Endodermal cell (in vitro differentiated cells): ENCODE measurements around the gene HEY2. TPM values are rescaled to one million over a fixed set of nuclear protein-coding genes. Genes with fewer than 3 reads are reported as not detected.

Experiments
- DNase-seq: peaks from one replicate; pipeline ENCODE4 v3.0.0-alpha.2; 2017
- H3K27ac ChIP-seq: 2 replicates; pipeline ENCODE4 v1.5.1; 2013; ENCODE audit warnings: mild to moderate bottlenecking, low read depth, low read length, moderate library complexity
- H3K27me3 ChIP-seq: 2 replicates; pipeline ENCODE4 v1.6.1; 2013; ENCODE audit warnings: mild to moderate bottlenecking, low read length, moderate library complexity; ENCODE audit not compliant: insufficient read depth, control insufficient read depth, poor library complexity, severe bottlenecking
- H3K36me3 ChIP-seq: 2 replicates; pipeline ENCODE4 v1.7.0; 2013; ENCODE audit warnings: mild to moderate bottlenecking, low read length, moderate library complexity; ENCODE audit not compliant: control insufficient read depth, insufficient read depth
- H3K4me1 ChIP-seq: one replicate; pipeline ENCODE4 v1.7.0; 2013; ENCODE audit warnings: low read length; ENCODE audit not compliant: control insufficient read depth, insufficient read depth
- H3K4me3 ChIP-seq: 2 replicates; pipeline ENCODE4 v1.5.1; 2013; ENCODE audit warnings: mild to moderate bottlenecking, low read length, moderate library complexity
- H3K9ac ChIP-seq: 2 replicates; pipeline ENCODE4 v1.6.1; 2013; ENCODE audit warnings: mild to moderate bottlenecking, low read length, moderate library complexity; ENCODE audit not compliant: poor library complexity, severe bottlenecking; ENCODE audit errors: extremely low read depth
- H3K9me3 ChIP-seq: 2 replicates; pipeline ENCODE4 v1.6.1; 2013; ENCODE audit warnings: mild to moderate bottlenecking, low read length, moderate library complexity; ENCODE audit not compliant: control insufficient read depth
- H3K27ac Mint-ChIP-seq: 2 replicates; pipeline ENCODE4 v1.8.0; 2020; ENCODE audit warnings: mixed read lengths
- H3K27me3 Mint-ChIP-seq: 2 replicates; pipeline ENCODE4 v1.8.0; 2021; ENCODE audit warnings: mild to moderate bottlenecking, mixed read lengths; ENCODE audit not compliant: insufficient read depth
- H3K36me3 Mint-ChIP-seq: 2 replicates; pipeline ENCODE4 v1.8.0; 2020; ENCODE audit warnings: low read depth, mixed read lengths
- H3K4me1 Mint-ChIP-seq: 2 replicates; pipeline ENCODE4 v1.8.0; 2020; ENCODE audit warnings: mixed read lengths
- H3K4me3 Mint-ChIP-seq: 2 replicates; pipeline ENCODE4 v1.8.0; 2020; ENCODE audit warnings: mild to moderate bottlenecking, moderate library complexity, mixed read lengths
- H3K9me3 Mint-ChIP-seq: 2 replicates; pipeline ENCODE4 v1.8.0; 2020; ENCODE audit warnings: mild to moderate bottlenecking, mixed read lengths
- WGBS, 2 experiments: methylation state at CpG; one replicate each; pipeline versions ENCODE4 v1.1.5 to v1.1.7; 2013; ENCODE audit warnings: missing lambda C conversion rate in 2 of 2, mixed read lengths in 1 of 2; ENCODE audit not compliant: insufficient coverage in 1 of 2, insufficient read length in 1 of 2; 5-methylcytosine and 5-hydroxymethylcytosine counted together
- total RNA-seq, 2 donors: library from RNA; stranded (reverse); fragmentation: NEBNext Ultra II Directional in 1 of 2; extraction: Animal tissue kit (Norgen Biotek cat#: 25700) in 1 of 2; gene quantifications; 2 replicates in 1 of 2; 3 replicates in 1 of 2; pipeline ENCODE4 v1.2.1, GENCODE V29; 2021
- TF ChIP-seq, protein P1 (sequence below): fragments of 200-600 bp; sonication (generic); conservative IDR thresholded peaks from 2 replicates; pipeline ENCODE4 v1.5.0; 2021; ENCODE audit warnings: antibody characterized with exemption, mild to moderate bottlenecking

Gene HEY2
- total RNA-seq, 2 donors from 2014 or later, result 2.3 to 4.3 TPM

DNA sequence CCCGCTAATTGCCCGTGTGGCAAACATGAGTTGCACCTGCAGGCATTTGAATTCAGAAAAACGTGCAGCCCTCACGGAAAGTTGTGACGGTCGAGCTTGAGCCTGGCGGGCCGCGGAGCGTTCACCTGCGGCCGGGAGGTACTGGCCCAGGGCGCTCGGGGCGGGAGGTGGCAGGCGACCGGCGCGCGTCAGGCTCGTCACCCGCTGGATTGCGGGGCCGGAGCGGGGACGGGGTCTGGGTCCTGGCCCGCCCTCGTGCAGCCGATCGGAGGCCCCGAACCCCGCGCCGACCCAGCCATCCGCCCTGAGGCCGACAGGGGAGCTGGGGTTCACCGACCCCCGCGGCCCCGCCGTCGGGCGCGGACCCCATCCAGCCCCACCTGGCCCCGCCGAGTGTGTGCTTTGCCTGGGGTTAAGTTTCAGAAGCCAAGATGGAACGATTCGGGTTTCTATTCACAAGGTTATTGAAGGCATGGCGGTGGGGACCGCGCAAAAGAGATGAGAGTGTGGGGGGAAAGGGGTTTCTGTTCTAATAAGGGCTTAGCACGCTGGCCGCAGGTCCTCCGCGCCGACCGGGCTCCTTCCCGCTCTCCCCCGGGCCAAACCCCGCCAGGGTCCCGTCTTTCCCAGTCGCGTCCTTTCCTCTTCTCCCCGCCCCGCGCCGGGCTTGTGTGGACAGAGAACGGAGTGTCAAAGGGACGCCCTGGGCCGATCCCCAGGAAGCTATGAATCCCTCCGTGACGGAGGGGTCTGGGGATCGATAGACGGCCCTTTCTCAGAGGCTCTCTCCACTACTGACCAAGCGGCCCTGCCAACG, 1.6 kb upstream of the HEY2 start:
- peak; percentile 84 for DNase-seq
- TF ChIP-seq, protein P1, sequence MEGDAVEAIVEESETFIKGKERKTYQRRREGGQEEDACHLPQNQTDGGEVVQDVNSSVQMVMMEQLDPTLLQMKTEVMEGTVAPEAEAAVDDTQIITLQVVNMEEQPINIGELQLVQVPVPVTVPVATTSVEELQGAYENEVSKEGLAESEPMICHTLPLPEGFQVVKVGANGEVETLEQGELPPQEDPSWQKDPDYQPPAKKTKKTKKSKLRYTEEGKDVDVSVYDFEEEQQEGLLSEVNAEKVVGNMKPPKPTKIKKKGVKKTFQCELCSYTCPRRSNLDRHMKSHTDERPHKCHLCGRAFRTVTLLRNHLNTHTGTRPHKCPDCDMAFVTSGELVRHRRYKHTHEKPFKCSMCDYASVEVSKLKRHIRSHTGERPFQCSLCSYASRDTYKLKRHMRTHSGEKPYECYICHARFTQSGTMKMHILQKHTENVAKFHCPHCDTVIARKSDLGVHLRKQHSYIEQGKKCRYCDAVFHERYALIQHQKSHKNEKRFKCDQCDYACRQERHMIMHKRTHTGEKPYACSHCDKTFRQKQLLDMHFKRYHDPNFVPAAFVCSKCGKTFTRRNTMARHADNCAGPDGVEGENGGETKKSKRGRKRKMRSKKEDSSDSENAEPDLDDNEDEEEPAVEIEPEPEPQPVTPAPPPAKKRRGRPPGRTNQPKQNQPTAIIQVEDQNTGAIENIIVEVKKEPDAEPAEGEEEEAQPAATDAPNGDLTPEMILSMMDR, result no peak
- H3K36me3 Mint-ChIP-seq, result no peaks in the 10 kb centered on the region
- H3K36me3 ChIP-seq, result no peaks in the 10 kb centered on the region
- peaks cover 61% of the 10 kb centered on the region for H3K27me3 ChIP-seq
- H3K9me3 Mint-ChIP-seq, result no peaks in the 10 kb centered on the region
- H3K4me3 ChIP-seq, result peak overlapping the region; percentile 94
- peak overlapping the region; percentile 83 for H3K4me3 Mint-ChIP-seq
- peak overlapping the region; percentile 82 for H3K27ac Mint-ChIP-seq
- 0% methylated on average over 18 to 76 of the region's 76 CpGs for WGBS, 2 experiments
- H3K9ac ChIP-seq, result peak overlapping the region; percentile 27
- H3K4me1 Mint-ChIP-seq, result peaks cover 32% of the 10 kb centered on the region
- peaks cover 27% of the 10 kb centered on the region for H3K27me3 Mint-ChIP-seq
- no peaks in the 10 kb centered on the region for H3K9me3 ChIP-seq
- no peak overlapping the region for H3K27ac ChIP-seq
- H3K4me1 ChIP-seq, result peaks cover 5% of the 10 kb centered on the region

GRCh38 chr6:125748406-125749172, 843 bp upstream of the HEY2 start:
- H3K27me3 Mint-ChIP-seq, result peaks cover 27% of the 10 kb centered on the region
- H3K36me3 Mint-ChIP-seq, result no peaks in the 10 kb centered on the region
- peak overlapping the region; percentile 82 for H3K27ac Mint-ChIP-seq
- no peaks in the 10 kb centered on the region for H3K9me3 Mint-ChIP-seq
- Histone ChIP-seq H3K27me3 (peaks cover 61% of the 10 kb centered on the region), H3K9ac (no peak overlapping the region), H3K9me3 (no peaks in the 10 kb centered on the region), H3K4me3 (peak overlapping the region; percentile 94), H3K4me1 (peaks cover 5% of the 10 kb centered on the region), H3K36me3 (no peaks in the 10 kb centered on the region), H3K27ac (no peak overlapping the region)
- peak overlapping the region; percentile 83 for H3K4me3 Mint-ChIP-seq
- 0 to 1% methylated on average over 21 to 42 of the region's 42 CpGs for WGBS, 2 experiments
- DNase-seq, result no peak
- TF ChIP-seq, protein P1, result peak; percentile 43
- peaks cover 39% of the 10 kb centered on the region for H3K4me1 Mint-ChIP-seq

DNA sequence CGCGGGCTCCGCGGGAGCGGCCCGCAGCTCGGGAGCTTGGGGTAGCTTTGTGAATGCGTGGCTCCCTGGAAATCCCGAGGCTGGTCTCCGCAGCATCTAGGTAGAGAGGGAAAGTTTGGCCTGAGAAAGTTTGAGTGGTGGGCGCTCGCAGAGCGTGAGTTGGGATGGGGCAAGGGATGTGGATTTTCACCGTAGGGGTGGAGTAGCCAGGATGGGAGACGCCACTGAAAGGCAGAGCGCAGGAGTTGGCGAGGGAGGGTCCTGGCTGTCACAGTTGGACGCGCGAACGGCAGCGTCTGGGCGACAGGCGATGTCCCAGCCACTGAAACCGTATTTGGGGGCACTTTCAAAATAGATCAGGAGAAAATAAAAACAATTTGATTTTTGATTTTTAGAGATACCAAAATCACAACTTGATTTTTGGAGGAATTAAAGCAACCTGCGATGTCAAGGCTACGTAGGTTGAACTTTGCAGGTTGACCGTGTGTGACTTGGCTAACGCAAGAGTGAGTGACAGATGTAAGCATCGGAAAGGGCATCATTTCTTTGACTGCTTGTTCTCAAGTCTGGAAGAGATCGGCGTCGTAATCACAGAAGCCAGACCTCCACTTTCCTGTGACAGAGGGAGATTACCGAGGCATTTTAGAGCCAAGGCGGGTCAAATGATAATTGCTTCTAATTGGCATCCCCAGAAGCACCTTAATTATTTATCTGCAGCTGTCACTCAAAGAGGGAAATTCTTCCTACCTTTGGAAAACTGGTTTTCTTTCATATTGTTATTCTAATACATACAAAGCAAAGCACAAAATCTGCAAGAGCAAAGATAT, 646 bp downstream of the HEY2 start:
- Mint-ChIP-seq H3K4me3 (peak overlapping the region; percentile 83), H3K4me1 (peaks cover 43% of the 10 kb centered on the region), H3K9me3 (no peaks in the 10 kb centered on the region), H3K36me3 (no peaks in the 10 kb centered on the region), H3K27me3 (peaks cover 27% of the 10 kb centered on the region), H3K27ac (peak overlapping the region; percentile 88)
- H3K9me3 ChIP-seq, result no peaks in the 10 kb centered on the region
- TF ChIP-seq, protein P1, result no peak
- WGBS, 2 experiments, result 1 to 2% methylated on average over 25 to 35 of the region's 35 CpGs
- peaks cover 5% of the 10 kb centered on the region for H3K4me1 ChIP-seq
- peaks cover 61% of the 10 kb centered on the region for H3K27me3 ChIP-seq
- DNase-seq, result peak; percentile 77
- H3K27ac ChIP-seq, result no peak overlapping the region
- H3K36me3 ChIP-seq, result no peaks in the 10 kb centered on the region
- peak overlapping the region; percentile 94 for H3K4me3 ChIP-seq
- H3K9ac ChIP-seq, result peak overlapping the region; percentile 53
